ENCODE data around the gene IYD.
A peak's percentile ranks its signal among the peaks of the same experiment; 100 is the strongest.

Gene IYD

GRCh38 chr6:150368762-150369161 is at the start of gene IYD:
Gene IYD, plus strand, starts transcription at chr6:150369012. Its CDS starts 20 bp downstream, at chr6:150369032.
- DNase-seq, result no peak

GRCh38 chr6:150319924-150320323 is 48.9 kb upstream of the IYD start:
- no peak for DNase-seq

- no peak for DNase-seq
These were observed 48.4 kb upstream of the IYD start for GRCh38 chr6:150320442-150320841.

- DNase-seq, result no peak
These were observed 46.3 kb upstream of the IYD start for GRCh38 chr6:150322466-150322871.

- no peak for DNase-seq
These were observed 45.6 kb upstream of the IYD start for GRCh38 chr6:150323205-150323604.

GRCh38 chr6:150324044-150324443 is 44.8 kb upstream of the IYD start:
- DNase-seq, result no peak

GRCh38 chr6:150325066-150325772 is 43.6 kb upstream of the IYD start:
- DNase-seq, result no peak

GRCh38 chr6:150327117-150327774 is 41.6 kb upstream of the IYD start:
- DNase-seq, result no peak

GRCh38 chr6:150328744-150329405 is 39.9 kb upstream of the IYD start:
- no peak for DNase-seq

- no peak for DNase-seq
These were observed 37.5 kb upstream of the IYD start for GRCh38 chr6:150331344-150331743.

- DNase-seq, result no peak
These were observed 35.8 kb upstream of the IYD start for GRCh38 chr6:150332939-150333584.

- DNase-seq, result no peak
These were observed 35.2 kb upstream of the IYD start for GRCh38 chr6:150333585-150333941.

GRCh38 chr6:150334790-150335783 is 33.7 kb upstream of the IYD start:
- DNase-seq, result peak; percentile 41 to 43

- DNase-seq, result no peak
These were observed 32.5 kb upstream of the IYD start for GRCh38 chr6:150336299-150336698.

GRCh38 chr6:150336708-150337107 is 32.1 kb upstream of the IYD start:
- DNase-seq, result no peak

- no peak for DNase-seq
These were observed 26.7 kb upstream of the IYD start for GRCh38 chr6:150342126-150342525.

- no peak for DNase-seq
These were observed 25.4 kb upstream of the IYD start for GRCh38 chr6:150343434-150343833.

GRCh38 chr6:150345781-150346180 is 23.0 kb upstream of the IYD start:
- DNase-seq, result no peak

- no peak for DNase-seq
These were observed 22.5 kb upstream of the IYD start for GRCh38 chr6:150346346-150346745.

- no peak for DNase-seq
These were observed 21.0 kb upstream of the IYD start for GRCh38 chr6:150347845-150348244.

GRCh38 chr6:150349546-150349945 is 19.3 kb upstream of the IYD start:
- DNase-seq, result no peak

Data from activated T-cell treated with anti-CD3 and anti-CD28 coated beads, Interleukin-2, amount 50 U/mL, for 48 hours (primary cell).